LNCAP (cell line): ENCODE measurements around the gene DHRS2.

Source experiments
- TF ChIP-seq, protein P1 (sequence below): fragments of 450-650 bp; IDR thresholded peaks from 2 replicates; pipeline ENCODE4 v1.5.1; 2017; ENCODE audit warnings: mild to moderate bottlenecking

The DHRS2 gene

DNA sequence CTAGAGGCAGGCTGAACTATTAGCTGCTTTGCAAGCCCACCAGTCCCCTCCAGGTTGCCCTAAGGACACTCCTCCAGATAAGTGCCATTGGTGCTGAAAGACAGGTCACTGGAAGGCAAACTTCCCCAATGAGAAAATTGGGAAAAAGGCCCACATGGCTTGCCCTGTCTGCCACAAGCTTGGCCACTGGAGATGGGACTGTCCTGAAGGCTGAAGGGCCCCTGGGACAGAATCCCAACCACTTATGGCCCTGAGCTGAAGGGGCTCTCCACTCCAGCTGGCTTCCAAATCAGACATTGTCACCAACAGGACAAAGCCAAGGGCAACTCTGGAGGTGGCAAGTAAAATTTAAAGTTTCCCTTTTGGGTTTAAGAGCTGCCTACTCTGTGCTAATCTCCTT, 12.2 kb upstream of the DHRS2 start:
- TF ChIP-seq, protein P1, sequence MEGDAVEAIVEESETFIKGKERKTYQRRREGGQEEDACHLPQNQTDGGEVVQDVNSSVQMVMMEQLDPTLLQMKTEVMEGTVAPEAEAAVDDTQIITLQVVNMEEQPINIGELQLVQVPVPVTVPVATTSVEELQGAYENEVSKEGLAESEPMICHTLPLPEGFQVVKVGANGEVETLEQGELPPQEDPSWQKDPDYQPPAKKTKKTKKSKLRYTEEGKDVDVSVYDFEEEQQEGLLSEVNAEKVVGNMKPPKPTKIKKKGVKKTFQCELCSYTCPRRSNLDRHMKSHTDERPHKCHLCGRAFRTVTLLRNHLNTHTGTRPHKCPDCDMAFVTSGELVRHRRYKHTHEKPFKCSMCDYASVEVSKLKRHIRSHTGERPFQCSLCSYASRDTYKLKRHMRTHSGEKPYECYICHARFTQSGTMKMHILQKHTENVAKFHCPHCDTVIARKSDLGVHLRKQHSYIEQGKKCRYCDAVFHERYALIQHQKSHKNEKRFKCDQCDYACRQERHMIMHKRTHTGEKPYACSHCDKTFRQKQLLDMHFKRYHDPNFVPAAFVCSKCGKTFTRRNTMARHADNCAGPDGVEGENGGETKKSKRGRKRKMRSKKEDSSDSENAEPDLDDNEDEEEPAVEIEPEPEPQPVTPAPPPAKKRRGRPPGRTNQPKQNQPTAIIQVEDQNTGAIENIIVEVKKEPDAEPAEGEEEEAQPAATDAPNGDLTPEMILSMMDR, result no peak

DNA sequence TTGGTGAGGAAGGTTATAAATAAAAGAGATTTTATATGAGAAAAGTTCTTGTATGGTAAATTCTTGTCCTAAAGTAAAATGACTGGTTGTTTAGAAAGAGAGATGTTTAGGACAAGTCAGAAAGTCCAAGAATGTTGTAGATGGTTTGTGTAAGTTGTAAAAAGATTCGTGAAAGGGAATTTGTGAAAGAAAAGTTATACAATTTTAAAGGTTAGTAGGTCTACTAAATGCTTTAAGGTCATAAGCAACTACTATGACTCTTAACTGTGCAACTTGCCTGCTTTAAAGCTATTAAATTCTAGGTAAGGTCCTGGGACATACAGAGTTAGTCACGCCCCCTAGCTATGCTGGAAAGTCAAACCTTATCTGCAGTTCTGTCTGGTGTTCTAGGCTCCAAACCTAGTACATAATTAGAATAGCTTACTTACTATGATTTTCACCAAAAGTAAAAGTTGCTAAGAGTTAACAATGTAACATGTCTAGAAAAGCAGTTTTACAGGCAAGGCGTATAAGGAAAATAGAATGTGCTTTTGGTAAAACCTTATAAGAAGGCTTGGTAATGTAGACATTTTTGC, 11.2 kb upstream of the DHRS2 start:
- TF ChIP-seq, protein P1, result no peak

DNA sequence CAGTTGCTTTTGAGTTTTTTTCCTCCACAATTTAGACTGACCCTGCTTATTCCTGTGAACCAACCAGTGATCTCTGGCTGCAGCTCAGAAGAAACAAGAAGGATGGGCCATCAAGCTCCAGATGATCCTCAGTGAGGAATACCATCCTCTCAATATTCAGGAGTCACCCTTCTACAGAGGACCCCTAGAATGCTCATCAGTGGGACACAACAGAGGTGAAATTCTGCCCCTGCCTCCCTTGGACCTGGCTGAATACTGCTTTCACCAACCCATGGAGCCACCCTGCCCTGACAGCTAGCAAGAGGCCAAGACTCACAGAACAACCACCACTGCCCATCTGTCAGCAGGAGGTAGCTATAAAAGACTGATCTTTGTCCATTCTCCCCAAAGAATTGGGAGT, 9.2 kb upstream of the DHRS2 start:
- TF ChIP-seq, protein P1, result no peak

DNA sequence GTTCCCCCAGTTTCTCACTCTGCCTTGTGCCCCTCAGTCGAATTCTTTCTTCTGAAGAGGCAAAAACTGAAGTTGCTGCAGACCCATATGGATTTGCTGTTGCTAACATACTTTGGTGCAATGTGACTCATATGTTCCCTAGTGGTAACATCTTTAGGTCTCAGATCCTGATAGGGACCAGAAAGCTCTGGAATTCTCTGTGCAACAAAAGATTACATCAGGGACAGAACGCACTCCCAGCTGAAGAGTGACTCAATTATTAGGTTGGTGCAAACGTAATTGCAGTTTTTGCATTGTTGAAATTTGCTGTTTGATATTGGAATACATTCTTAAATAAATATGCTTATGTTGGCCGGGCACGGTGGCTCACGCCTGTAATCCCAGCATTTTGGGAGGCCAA, 8.2 kb upstream of the DHRS2 start:
- TF ChIP-seq, protein P1, result no peak

DNA sequence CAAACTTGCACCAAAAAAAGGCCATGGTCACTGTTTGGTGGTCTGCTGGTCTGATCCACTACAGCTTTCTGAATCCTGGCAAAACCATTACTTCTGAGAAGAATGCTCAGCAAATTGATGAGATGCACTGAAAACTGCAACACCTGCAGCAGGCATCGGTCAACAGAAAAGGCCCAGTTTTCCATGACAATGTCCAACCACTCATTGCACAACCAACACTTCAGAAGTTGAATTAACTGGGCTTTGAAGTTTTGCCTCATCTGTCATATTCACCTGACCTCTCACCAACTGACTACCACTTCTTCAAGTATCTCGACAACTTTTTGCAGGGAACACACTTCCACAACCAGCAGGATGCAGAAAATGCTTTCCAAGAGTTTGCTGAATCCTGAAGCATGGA, 7.0 kb upstream of the DHRS2 start:
- TF ChIP-seq, protein P1, result no peak

DNA sequence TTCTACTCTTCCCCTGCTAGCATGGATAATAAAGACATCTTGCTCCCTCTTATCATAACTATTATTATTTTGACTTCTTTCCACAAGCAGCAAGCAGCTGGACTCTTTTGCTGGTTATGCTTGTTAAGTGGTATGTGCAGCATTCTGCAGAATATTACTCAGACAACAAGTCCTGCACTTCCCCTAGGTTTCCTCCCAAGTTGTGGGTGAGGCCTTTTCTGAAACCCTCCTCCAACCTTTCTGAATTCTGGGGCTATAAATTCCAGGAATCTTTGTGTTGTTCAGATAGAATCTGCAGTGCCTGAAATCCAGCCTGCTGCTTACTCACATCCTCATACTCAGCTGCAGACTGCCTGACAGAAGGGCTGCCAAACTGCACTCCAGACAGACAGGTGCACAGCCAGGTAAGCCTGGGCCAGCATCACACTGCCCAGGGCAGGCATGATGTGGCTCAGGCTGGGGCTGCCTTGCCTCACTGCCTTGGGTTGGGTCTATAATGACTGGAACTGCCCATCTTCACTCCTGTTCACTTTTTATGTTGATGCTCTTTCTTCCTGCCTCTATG, 6.2 kb upstream of the DHRS2 start:
- TF ChIP-seq, protein P1, result no peak

DNA sequence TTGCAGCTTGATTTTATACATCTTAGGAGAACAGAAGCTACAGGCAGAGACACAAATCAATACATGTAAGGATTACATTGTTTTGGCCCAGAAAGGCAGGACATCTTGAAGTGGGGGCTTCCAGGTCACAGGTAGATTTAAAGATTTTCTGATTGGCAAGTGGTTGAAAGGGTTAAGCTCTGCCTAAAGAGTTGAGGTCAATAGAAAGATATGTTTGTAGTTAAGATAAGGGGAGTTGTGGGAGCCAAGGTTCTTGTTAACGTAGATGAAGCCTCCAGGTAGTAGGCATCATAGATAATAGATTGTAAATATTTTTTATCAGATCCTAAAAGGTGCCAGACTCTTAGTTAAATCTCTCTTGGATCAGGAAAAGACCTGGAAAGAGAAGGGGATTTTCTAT, 5.5 kb upstream of the DHRS2 start:
- TF ChIP-seq, protein P1, result no peak

DNA sequence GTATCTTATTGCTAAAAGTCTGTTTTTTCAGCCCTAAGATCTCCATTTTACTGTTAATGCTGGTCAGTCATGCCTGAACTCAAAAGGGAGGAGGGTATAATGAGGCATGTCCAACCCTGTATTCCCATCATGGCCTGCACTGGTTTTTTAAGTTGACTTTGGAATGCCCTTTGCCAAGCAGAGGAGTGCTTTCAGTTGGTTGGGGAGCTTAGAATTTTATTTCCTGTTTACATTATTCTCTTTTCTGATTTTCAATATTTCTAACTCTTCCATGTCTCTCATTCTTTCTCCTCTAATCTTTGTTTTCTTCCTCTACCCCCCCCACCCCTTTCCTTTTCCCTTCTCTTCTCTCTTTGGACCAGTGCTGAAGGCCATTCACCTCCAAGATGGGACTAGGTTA, 4.9 kb upstream of the DHRS2 start:
- TF ChIP-seq, protein P1, result no peak
